ENCODE results near the gene TPH2. TPM values are rescaled to one million over a fixed set of nuclear protein-coding genes. Genes with fewer than 3 reads are reported as not detected.

Gene TPH2
- not detected in 5 replicates for total RNA-seq (2022; extraction: Qiagen RNA extraction; ENCODE audit: low read depth)

GRCh38 chr12:71938728-71939385, at the start of gene TPH2:
TPH2 (plus strand) TSS chr12:71938845; CDS start chr12:71938987, 142 bp downstream.

Other genes starting within 250 kb of the TPH2 start
- gene RAB21, start 184.0 kb upstream of the TPH2 start, total RNA-seq (2022; extraction: Qiagen RNA extraction; ENCODE audit: low read depth): 33.9 to 50.6 TPM (median 41.8 TPM) in 5 replicates
- 21.1 to 24.3 TPM (median 23.9 TPM) in 5 replicates for gene TBC1D15, start 99.1 kb upstream of the TPH2 start, total RNA-seq (2022; extraction: Qiagen RNA extraction; ENCODE audit: low read depth)

All from A549 treated with GW870086 at 1 μM for 4 hours (cell line).